GM12874 (cell line): ENCODE measurements around the gene SELENOV.

Experiments used
- TF ChIP-seq, protein P1 (sequence below): IDR thresholded peaks from 2 replicates; pipeline ENCODE4 v1.5.1; 2011; ENCODE audit warnings: low read depth, mild to moderate bottlenecking, control low read depth, low read length, moderate library complexity; ENCODE audit not compliant: insufficient read depth

Gene SELENOV

GRCh38 chr19:39471756-39472536 lies 43.0 kb upstream of the SELENOV start:
- TF ChIP-seq, protein P1, sequence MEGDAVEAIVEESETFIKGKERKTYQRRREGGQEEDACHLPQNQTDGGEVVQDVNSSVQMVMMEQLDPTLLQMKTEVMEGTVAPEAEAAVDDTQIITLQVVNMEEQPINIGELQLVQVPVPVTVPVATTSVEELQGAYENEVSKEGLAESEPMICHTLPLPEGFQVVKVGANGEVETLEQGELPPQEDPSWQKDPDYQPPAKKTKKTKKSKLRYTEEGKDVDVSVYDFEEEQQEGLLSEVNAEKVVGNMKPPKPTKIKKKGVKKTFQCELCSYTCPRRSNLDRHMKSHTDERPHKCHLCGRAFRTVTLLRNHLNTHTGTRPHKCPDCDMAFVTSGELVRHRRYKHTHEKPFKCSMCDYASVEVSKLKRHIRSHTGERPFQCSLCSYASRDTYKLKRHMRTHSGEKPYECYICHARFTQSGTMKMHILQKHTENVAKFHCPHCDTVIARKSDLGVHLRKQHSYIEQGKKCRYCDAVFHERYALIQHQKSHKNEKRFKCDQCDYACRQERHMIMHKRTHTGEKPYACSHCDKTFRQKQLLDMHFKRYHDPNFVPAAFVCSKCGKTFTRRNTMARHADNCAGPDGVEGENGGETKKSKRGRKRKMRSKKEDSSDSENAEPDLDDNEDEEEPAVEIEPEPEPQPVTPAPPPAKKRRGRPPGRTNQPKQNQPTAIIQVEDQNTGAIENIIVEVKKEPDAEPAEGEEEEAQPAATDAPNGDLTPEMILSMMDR = no peak

- TF ChIP-seq, protein P1 = no peak
Observed at GRCh38 chr19:39472746-39473442, 42.0 kb upstream of the SELENOV start.

DNA sequence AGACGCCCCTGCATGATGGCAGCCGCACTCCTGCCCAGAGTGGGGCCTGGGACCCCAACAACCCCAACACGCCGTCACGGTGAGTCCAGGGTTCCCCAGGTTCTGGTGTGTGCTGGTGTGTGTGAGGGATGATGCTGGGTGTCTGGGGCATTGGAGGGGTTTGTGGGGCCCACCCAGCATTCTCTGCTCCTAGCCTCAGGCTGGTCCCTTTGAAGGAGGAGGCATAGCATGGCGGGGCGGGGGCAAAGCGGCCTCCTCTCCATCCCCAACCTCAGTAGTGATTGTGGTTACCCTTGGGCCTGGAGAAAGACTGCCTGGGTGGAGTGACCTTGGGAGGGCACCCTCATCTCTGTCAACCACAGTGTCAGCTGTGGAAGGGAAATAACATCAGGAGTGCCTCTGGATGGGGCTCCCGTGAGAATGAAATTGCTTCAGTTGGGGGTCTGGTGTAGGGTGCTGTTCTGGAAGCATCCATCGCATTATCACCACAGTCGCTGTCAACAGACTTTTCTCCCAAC lies 41.4 kb upstream of the SELENOV start:
- TF ChIP-seq, protein P1 = no peak

- TF ChIP-seq, protein P1 = peak; percentile 92
Observed at GRCh38 chr19:39474139-39474620, 40.8 kb upstream of the SELENOV start.

GRCh38 chr19:39475748-39476147 lies 39.2 kb upstream of the SELENOV start:
- TF ChIP-seq, protein P1 = no peak

DNA sequence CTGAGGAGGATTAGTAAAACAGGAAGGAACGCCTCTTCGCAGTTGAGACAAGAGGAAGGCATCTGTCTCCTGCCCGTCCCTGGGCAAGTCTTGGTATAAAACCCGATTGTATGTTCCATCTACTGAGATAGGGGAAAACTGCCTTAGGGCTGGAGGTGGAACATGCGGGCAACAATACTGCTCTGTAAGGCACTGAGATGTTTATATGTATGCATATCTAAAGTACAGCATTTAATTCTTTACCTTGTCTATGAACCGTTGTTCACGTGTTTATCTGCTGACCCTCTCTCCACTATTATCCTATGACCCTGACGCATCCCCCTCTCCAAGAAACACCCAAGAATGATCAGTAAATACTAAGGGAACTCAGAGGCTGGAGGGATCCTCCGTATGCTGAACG lies 35.0 kb upstream of the SELENOV start:
- TF ChIP-seq, protein P1 = no peak
